Breast epithelium (tissue), 4 donors: Measurements from ENCODE around the gene FADS2. TPM values are rescaled to one million over a fixed set of nuclear protein-coding genes. Genes with fewer than 3 reads are reported as not detected.
A peak's percentile ranks its signal among the peaks of the same experiment; 100 is the strongest.

Source experiments
- DNase-seq, 2 donors: peaks; one replicate each; pipeline ENCODE4 v3.0.0-alpha.2; 2019; ENCODE audit warnings: low spot score in 2 of 2
- H3K27ac ChIP-seq, 2 donors: fragments of 200-600 bp; sonication (generic) in 1 of 2; one replicate each; pipeline ENCODE4 v1.5.1; 2016 to 2019; ENCODE audit warnings: mild to moderate bottlenecking in 1 of 2
- H3K27me3 ChIP-seq, 2 donors: fragments of 200-600 bp; sonication (generic) in 1 of 2; one replicate each; pipeline versions ENCODE4 v1.5.1 to v1.6.0; 2017 to 2019; ENCODE audit warnings: control low read depth in 1 of 2, mild to moderate bottlenecking in 1 of 2
- H3K36me3 ChIP-seq: fragments of 200-600 bp; one replicate; pipeline ENCODE4 v1.5.1; 2019
- H3K4me1 ChIP-seq, 2 donors: fragments of 200-600 bp; sonication (generic); one replicate each; pipeline ENCODE4 v1.5.1; 2016 to 2019; ENCODE audit warnings: control low read depth in 1 of 2
- H3K4me3 ChIP-seq, 3 donors: fragments of 200-600 bp; sonication (generic); 1 replicate in 2 of 3; 2 replicates in 1 of 3; pipeline ENCODE4 v1.5.1; 2016 to 2019; ENCODE audit warnings: mild to moderate bottlenecking in 3 of 3, moderate library complexity in 2 of 3
- H3K9me3 ChIP-seq, 2 donors: fragments of 200-600 bp; sonication (generic) in 1 of 2; one replicate each; pipeline ENCODE4 v1.5.1; 2016 to 2019; ENCODE audit warnings: control low read depth in 1 of 2
- POLR2A ChIP-seq: fragments of 450-650 bp; IDR thresholded peaks from one replicate; pipeline ENCODE4 v1.6.1; 2016; ENCODE audit warnings: antibody characterized with exemption, mild to moderate bottlenecking, moderate library complexity
- POLR2AphosphoS5 ChIP-seq, 3 donors: sonication (generic); formaldehyde crosslinking; IDR thresholded peaks; one replicate each; pipeline ENCODE4 v1.6.1; 2017; ENCODE audit warnings: antibody characterized with exemption in 3 of 3
- intact Hi-C: fragments of 100-400 bp; cut with DNase I; formaldehyde crosslinking; loops from one replicate; pipeline ENCODE4 v1.15.1; 2023; ENCODE audit warnings: low total_unique reads
- total RNA-seq, 3 donors: library from RNA; depleted of rRNA; stranded (reverse); fragments of >200 nt; gene quantifications; one replicate each; pipeline ENCODE4 v1.1.0, GENCODE V29; 2016
- TF ChIP-seq, protein P1 (sequence below), 3 donors: fragments of 450-650 bp; IDR thresholded peaks; one replicate each; pipeline ENCODE4 v1.5.1; 2016 to 2017; ENCODE audit warnings: antibody characterized with exemption in 3 of 3, mild to moderate bottlenecking in 3 of 3, moderate library complexity in 3 of 3

The FADS2 gene
- total RNA-seq, 3 donors from 2014 or later, result 5.6 to 35.8 (median 7.5) TPM

DNA sequence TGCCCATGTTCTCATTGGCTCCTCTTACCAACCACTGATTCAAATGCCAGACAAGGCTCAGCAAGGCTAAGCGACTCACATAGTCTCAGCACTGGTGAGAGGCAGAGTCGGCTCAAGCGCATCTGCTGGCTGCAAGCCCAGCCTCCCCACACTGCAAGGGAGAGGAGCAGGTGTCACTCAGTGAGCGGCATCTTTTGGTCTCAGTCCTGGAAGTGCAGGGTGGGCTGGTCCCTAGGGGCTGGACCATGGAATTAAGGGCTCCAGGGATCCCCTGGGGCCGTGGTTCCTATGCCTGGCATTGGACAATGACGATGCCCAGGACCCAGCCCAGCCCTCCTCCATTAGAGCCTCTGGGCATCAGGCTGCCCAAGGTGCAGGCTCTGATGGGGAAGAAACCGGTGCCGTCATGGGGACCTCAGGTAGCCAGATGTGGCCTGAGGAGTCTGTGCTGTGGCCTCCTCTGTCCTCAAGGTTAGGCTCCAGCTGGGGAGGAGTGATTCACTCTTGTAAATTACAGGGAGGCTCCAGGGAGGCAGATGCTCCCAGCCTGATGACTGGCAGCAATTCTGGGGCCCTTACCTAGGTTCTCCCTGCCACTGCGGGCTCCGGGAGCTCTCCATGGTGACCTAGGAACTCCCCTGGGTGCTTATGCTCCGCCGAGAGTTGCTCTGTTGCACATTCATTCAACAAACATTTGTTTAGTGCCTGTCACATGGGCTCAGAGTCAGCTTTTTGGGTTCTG lies 28.0 kb downstream of the FADS2 start:
- no peak overlapping the region for H3K27ac ChIP-seq
- H3K4me3 ChIP-seq, result no peak overlapping the region
- H3K4me1 ChIP-seq, result no peaks in the 10 kb centered on the region
- TF ChIP-seq POLR2AphosphoS5 (IDR thresholded peaks at IDR 0.05) (no peak), POLR2A (no peak)
- TF ChIP-seq, protein P1, sequence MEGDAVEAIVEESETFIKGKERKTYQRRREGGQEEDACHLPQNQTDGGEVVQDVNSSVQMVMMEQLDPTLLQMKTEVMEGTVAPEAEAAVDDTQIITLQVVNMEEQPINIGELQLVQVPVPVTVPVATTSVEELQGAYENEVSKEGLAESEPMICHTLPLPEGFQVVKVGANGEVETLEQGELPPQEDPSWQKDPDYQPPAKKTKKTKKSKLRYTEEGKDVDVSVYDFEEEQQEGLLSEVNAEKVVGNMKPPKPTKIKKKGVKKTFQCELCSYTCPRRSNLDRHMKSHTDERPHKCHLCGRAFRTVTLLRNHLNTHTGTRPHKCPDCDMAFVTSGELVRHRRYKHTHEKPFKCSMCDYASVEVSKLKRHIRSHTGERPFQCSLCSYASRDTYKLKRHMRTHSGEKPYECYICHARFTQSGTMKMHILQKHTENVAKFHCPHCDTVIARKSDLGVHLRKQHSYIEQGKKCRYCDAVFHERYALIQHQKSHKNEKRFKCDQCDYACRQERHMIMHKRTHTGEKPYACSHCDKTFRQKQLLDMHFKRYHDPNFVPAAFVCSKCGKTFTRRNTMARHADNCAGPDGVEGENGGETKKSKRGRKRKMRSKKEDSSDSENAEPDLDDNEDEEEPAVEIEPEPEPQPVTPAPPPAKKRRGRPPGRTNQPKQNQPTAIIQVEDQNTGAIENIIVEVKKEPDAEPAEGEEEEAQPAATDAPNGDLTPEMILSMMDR (IDR thresholded peaks at IDR 0.05), result no peak
- no peaks in the 10 kb centered on the region for H3K27me3 ChIP-seq
- DNase-seq, result no peak
- no peaks in the 10 kb centered on the region for H3K36me3 ChIP-seq
- intact Hi-C loops, result no loop called here
- H3K9me3 ChIP-seq, result no peaks in the 10 kb centered on the region

DNA sequence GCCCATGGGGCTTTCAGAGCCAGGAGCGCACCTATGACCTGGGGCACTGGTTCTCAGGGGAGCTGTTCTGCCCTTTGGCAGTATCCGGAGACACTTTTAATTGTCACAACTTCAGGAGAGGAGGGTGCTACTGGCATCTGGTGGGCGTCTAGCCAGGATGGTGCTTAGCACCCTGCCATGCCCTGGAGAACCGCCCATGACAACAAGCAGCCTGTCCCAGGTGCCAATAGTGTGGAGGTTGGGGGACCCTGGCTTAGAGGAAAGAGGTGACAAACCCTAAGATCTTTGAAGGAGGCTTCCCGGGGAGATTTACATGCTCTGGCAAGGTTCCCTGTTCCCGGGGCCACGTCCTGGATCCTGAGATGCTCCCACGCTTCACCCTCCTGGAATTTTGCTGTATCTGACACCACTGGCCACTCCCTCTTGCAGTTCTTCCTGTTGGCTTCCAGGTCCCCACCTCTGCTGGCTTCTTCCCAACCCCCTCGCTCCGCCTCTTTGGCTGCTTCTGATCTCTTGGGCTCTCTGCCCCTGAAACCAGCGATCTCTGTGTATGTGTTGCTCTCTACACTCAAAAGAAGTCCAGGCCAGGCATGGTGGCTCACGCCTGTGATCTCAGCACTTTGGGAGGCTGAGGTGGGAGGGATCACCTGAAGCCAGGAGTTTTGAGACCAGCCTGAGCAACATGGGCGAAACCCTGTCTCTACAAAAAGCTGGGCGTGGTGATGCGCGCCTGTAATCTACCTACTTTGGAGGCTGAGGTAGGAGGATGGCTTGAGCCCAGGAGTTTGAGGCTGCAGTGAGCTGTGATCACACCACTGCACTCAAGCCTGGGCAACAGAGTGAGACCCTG lies 32.2 kb downstream of the FADS2 start:
- Histone ChIP-seq H3K9me3 (no peaks in the 10 kb centered on the region), H3K27me3 (no peaks in the 10 kb centered on the region), H3K4me3 (no peak overlapping the region), H3K27ac (no peak overlapping the region), H3K36me3 (no peaks in the 10 kb centered on the region), H3K4me1 (no peaks in the 10 kb centered on the region)
- TF ChIP-seq, protein P1 (IDR thresholded peaks at IDR 0.05), result no peak
- TF ChIP-seq POLR2AphosphoS5 (IDR thresholded peaks at IDR 0.05), result no peak
- TF ChIP-seq POLR2A, result no peak
- intact Hi-C loops, result no loop called here
- peak in 1 of 2 donors; percentile 40 for DNase-seq

DNA sequence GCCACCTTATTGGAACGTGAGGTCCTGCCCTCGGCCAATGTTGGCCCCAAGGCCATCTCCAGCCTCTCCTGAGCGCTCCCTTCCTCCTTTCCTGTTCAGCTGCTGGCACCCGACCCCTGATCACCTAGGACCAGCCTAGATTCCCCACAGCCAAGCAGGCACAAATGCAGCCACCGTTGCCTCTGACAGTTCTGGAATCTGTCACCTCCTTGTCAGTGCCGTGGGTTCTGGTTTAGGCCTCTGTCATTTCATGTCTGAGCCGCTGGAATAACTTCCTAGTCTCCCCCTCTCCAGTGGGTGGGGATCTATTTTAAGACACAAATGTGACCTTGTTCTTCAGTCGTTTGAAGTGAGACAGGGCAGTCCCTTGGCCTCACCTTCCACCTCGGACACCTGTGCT lies 33.5 kb downstream of the FADS2 start:
- Histone ChIP-seq H3K36me3 (no peaks in the 10 kb centered on the region), H3K4me3 (no peak overlapping the region), H3K4me1 (no peaks in the 10 kb centered on the region), H3K27me3 (no peaks in the 10 kb centered on the region), H3K9me3 (no peaks in the 10 kb centered on the region), H3K27ac (no peak overlapping the region)
- DNase-seq, result no peak
- TF ChIP-seq, protein P1 (IDR thresholded peaks at IDR 0.05), result no peak
- TF ChIP-seq POLR2AphosphoS5 (IDR thresholded peaks at IDR 0.05), result no peak
- TF ChIP-seq POLR2A, result no peak
- intact Hi-C loops, result no loop called here

DNA sequence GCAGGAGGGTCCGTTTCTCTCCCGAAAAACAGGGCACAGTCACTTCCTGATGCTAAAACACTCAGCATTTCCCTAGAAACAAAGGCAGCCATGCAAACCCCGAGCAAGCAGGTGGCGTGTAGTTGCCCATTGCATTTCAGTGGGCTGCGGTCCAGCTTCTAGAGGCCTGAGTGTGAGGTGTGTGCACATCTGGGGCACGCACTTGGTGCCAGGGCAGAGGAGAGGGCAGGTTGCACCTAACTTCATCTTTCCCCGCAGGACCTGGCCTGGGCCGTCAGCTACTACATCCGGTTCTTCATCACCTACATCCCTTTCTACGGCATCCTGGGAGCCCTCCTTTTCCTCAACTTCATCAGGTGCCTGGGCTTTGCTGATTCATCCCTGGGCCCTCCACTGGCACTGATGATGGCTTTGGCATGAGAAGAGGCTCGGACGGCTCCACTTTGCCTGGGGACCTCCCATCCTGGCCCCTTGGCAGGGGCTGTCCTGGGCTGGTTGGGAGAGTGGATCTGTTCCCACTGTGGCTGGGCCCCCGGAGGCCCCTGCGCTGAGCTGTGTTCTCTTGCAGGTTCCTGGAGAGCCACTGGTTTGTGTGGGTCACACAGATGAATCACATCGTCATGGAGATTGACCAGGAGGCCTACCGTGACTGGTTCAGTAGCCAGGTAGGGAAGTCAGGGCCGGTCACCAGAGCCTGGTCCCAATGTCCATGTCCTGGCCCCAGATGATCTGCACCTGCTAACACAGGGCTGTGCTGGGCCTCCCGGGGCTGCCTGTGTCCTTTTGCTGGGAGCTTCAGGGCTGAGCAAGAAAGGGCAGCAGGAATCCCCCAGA lies 34.8 kb downstream of the FADS2 start:
- Histone ChIP-seq H3K4me3 (no peak overlapping the region), H3K36me3 (no peaks in the 10 kb centered on the region), H3K27ac (no peak overlapping the region), H3K27me3 (no peaks in the 10 kb centered on the region), H3K9me3 (no peaks in the 10 kb centered on the region), H3K4me1 (no peaks in the 10 kb centered on the region)
- no peak for TF ChIP-seq POLR2AphosphoS5 (IDR thresholded peaks at IDR 0.05)
- TF ChIP-seq, protein P1 (IDR thresholded peaks at IDR 0.05), result no peak
- TF ChIP-seq POLR2A, result no peak
- intact Hi-C loops, result no loop called here
- DNase-seq, result no peak
